GM21529 (cell line): ENCODE results near the gene ZNF689.
"Not testable (repeated sequence)": the region's sequence is repeated elsewhere in the genome, so short reads cannot be mapped to it uniquely, and the experiment has no call there.

Experiments
- ATAC-seq: cut with Tn5 transposase; IDR thresholded peaks from one replicate; pipeline ENCODE4 v1.9.1; 2021; ENCODE audit not compliant: unreplicated experiment

ZNF689 gene

GRCh38 chr16:30637139-30637538, 26.9 kb upstream of the ZNF689 start:
- not testable (repeated sequence) for ATAC-seq

GRCh38 chr16:30636599-30636998, 26.4 kb upstream of the ZNF689 start:
- ATAC-seq, result no peak

DNA sequence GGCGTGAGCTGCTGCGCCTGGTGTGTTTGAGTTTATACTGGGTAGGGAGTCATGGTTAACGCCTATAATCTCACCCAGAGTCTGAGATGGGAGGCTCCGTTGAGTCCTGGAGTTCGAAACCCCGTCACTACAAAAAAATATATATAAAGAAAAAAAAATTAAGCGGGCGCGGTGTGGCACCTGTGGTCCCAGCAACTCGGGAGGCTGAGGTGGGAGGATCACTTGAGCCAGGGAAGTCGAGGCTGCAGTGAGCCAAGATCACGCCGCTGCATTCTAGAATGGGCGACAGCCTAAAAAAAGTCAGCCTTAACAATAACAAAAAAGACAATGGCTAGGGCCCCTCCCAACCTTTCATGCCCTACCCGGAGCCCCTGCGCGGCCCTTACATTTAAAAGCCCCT, 23.3 kb upstream of the ZNF689 start:
- no peak for ATAC-seq

- not testable (repeated sequence) for ATAC-seq
Observed at GRCh38 chr16:30632454-30632853, 22.3 kb upstream of the ZNF689 start.

DNA sequence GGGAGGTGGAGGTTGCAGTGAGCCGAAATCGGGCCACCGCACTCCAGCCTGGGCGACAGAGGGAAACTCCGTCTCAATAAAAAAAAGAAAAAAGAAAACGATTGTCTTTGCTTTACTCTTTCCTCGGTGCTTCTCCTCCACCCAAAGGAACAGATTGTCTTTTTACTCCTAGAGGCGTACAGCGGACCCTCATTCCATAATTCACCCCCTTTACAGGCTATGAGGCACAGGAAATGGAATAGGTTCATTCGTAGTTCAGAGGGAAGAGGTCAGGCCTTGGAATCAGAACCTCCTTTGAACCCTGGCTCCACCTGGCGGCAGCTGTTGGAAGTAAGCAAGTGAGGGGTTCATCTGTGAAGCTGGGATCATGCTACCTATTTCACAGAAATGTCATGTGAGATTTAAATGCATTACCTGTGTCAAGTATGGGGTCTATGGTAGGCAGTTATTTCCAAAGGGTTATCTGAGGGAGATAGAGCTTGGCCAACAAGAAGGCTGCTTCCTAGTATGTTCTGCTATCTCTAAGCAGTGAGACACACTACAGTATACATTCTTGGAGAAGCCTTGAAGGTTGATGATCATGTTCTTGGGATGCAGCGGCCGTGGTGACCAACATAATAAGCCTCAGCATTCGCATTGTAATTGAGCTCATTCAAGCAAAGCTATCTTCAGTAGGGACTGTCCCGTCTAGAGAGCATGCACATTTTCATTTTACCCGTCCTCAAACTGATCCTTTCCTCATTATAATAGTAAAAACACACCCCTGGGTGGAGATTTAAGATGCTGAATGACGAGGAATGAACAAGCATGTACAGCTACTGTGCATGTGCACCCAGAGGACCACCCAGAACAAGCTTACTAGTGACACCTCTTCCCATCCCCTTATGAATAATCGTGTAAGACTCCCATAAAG, 18.7 kb upstream of the ZNF689 start:
- no peak for ATAC-seq

- no peak for ATAC-seq
Observed at GRCh38 chr16:30626236-30626635, 16.0 kb upstream of the ZNF689 start.

DNA sequence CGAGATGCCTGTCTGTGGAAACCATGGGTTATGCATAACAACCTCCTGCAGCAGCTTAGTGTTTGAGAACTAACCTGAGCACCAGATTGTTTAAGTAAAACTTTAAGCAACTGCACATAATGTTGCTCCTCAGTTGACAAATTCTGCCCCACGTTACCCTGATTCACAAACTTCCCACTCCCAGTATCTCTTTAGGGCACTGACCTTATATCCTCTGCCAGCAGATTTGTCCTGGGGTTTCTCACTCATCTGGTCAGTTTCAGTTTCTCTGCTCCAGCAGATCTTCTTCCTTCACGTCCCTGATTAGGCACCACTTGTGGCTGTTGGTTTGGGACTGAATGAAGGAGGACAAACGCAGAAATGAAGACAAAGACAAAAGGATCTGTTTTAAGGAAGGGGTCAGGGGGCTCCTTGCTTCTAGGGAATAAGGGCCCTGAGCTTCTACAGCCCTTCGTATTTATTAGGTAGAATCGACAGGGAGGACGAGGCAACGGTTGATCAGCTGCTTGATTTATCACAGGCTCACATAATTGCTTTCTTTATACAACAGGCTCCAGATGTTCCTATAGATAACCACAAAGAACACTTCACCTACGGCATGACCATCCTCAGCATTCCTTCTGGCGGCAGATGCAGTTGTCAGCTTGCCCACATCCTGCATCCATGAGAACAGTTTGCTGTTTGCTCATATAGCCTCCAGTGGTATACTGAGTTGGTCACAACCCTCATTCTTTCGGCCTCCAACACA, 13.5 kb upstream of the ZNF689 start:
- ATAC-seq, result no peak

DNA sequence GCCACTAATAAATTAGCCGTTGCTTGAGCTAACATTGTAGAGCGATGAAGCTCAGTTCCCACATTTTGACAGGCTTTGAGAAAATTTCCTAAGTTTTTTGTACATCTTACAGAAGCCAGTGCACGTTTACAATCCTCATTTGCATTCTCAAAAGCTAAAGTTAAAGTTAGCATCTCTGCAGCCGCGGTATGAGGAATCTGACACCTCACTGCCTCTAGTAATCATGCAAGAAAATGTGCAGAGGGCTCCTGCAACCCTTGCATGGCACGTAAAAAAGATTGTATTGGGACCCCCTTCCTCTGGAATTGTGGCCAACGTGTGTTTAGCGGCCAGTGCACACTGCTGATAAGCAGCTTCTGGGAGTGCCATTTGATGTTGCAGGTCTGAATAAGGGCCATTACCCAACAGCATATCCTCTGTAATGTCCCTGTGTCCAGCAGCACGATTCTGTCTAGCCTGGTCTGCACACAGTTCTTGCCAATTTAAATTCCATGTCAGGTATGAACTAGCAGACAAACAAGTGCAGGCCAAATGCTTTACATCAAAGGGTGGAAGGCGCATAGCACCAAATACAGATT, 12.4 kb upstream of the ZNF689 start:
- ATAC-seq, result no peak

GRCh38 chr16:30621765-30622164, 11.6 kb upstream of the ZNF689 start:
- no peak for ATAC-seq

- ATAC-seq, result no peak
Observed at GRCh38 chr16:30620169-30620568, 10.0 kb upstream of the ZNF689 start.

GRCh38 chr16:30619638-30620037, 9.4 kb upstream of the ZNF689 start:
- ATAC-seq, result no peak

DNA sequence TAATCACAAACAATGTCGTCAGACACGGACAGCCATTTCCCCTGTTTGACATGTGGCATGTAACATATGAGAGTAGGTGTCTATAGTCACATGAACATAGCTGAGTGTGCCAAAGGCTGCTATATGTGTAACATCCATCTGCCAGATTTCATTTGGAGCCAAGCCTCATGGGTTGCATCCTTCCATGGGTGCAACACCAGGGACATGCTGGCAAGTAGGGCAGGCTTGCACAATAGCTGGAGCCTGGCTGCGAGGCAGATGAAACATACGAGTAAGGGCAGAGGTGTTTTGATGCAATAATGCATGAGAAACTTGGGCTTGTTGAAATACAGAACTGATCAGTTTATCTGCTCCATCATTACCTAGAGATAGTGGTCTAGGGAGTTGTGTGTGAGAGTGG, 9.0 kb upstream of the ZNF689 start:
- no peak for ATAC-seq

DNA sequence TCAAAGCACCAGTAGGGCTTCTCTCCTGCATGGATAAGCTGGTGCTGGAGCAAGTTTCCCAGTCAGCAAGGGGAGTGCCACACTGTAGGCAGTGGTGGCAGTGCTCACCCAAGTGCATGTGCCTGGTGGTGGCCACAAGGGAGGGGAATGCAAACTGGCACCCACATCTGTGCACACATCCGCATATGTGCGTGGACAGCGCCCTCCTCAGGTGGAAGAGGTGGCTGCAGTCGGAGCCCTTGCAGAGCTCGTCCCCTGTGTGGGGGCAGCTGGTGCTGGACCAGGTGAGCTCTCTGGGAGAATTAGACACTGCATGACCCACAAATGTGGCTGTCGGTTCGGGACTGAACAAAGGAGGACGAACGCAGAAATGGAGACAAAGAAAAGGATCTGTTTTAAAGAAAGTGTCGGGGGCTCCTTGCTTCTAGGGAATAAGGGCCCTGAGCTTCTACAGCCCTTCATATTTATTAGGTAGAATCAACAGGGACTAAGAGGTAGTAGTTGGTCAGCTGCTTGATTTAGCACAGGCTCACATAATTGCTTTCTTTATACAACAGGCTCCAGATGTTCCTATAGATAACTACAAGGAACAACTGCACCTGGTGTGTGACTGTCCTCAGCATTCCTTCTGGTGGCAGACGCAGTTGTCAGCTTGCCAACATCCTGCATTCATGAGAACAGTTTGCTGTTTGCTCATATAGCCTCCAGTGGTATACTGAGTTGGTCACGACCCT, 5.3 kb upstream of the ZNF689 start:
- no peak for ATAC-seq

DNA sequence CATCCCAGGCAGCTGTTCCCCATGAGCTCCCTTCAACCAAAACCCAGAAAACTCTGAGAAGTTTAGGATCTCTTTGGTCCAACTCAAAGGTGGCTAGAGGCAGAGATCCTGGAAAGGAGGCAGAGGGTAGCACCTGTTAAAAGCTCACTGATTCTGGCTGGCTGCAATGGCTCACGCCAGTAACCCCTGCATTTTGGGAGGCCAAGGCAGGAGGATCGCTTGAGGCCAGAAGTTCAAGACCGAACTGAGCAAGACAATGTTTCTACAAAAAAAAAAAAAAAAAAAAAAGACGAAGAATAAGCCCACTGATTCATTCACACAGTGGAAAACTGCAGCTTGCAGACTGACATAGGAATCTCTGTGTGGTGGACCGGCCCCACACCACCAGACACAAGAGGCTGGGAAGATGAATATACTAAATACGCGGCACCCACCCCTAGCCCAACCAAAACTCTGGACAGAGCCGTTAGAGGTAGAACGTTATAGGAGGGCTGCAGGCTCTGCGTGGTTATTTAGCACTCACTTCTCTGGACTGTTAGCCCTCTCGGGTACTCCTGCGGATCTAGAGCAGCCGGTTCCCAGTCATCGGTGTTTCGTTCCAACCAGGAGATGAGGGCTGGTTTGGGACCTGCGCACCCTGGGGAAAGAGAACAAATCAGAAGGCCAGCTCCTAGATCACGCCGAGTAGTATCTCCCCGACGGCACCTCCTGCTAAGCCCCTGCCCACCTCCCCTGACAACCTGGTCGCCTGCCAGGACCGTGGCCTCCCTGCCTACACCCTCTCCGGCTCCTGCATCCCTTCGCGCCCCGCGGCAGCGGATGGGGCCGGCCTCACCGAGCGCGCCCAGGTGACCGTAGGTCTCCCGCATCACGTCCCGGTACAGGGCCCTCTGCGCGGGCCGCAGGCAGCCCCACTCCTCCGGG, 925 bp downstream of the ZNF689 start:
- ATAC-seq, result peak; percentile 34

GRCh38 chr16:30606004-30606403, 4.2 kb downstream of the ZNF689 start:
- no peak for ATAC-seq

- no peak for ATAC-seq
Observed at GRCh38 chr16:30605158-30605557, 5.0 kb downstream of the ZNF689 start.

- ATAC-seq, result no peak
Observed at GRCh38 chr16:30604316-30604947, 5.8 kb downstream of the ZNF689 start.

GRCh38 chr16:30603945-30604315, 6.3 kb downstream of the ZNF689 start:
- ATAC-seq, result no peak

DNA sequence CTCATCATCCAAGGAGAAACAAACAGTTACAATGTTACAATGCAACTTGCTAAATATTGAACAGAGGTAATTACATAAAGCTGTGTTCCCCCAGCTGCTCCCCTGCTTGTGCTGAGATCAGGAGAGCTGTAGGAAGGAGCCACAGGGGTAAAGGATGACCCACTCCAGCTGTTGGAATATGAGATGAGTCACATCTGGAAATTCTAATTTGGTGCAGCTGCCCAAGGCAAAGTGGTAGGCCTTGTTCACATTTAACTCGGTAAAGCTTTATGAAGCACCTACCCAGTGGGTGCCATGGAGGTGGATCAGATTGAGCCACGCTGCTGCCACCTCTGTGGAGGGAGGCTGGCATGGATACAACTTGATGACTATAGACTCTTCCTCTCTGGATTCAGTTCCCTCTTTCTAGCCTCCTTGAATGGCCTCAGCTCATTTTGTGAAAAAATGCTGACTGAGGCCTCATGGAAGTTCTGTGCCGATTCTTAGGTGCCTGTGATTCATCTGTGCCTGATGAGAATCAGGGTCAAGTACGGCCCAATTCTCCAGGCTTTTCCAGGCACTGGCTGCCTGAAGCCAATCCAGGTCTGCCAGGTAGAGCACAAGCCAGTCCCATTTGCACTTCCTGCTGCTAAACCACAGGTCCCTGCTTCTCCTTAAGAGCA, 7.4 kb downstream of the ZNF689 start:
- ATAC-seq, result no peak
